ENCODE measurements around the gene ABCA2. TPM values are rescaled to one million over a fixed set of nuclear protein-coding genes. Genes with fewer than 3 reads are reported as not detected.

Gene ABCA2
- polyA plus RNA-seq, 1 of the 3 experiments (the other 2 are of a cell fraction), result 34.7 TPM

DNA sequence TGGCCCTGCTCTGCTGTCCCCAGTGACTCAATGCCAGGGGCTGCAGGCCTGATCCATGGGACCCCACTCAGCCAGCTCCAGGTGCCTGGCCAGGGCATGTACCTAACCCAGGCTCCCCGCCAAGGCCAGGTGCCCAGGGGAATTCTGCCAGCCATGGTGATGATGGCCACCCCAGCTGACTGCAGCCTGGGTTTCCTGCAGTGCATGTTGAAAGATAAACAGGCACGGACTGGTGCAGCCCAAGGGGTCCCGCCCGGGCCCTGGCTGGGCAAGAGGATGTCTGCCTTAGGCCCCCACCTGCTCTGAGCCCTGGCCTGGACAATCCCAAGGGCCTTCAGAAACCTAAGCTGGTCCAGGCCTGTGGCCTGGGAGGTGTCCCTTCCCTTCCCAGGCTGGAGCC is 1.2 kb downstream of the ABCA2 start:
- peak overlapping the region; percentile 58 to 62 for H3K4me3 ChIP-seq (ENCODE audit: low read depth in 2 of 2, low read length in 1 of 2)

DNA sequence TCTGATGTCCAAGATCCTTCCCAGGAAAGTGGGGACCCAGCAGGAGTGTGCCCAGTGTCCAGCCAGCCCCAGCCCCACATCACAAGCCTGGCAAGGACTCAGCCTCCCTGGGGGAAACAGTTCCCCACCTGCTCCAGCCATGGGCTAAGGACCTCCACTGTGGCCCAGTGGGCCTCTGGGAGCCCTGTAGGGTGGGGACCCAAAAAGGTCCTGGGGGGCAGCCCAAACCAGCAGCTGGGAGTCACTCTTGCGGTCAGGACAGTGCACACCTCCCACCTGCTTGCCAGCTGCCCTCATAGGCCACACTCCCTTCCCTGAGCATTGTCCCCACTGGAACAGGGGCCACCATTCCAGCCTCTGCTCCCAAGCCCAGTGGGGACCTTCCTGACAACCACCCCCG is 1.7 kb downstream of the ABCA2 start:
- ChIA-PET POLR2A (interaction anchor here (0.9 kb wide), 1 partner anchor 48 kb away, joined by 3 read pairs; no protein-coding TSS in a partner anchor), CTCF (interaction anchor here (0.7 to 15.1 kb wide), 19 partner anchors 9 to 299 kb away, joined by 3 to 350 read pairs (median 4); partner anchors contain the start of genes C8G, CLIC3, FBXW5 and LCN12)
- Histone ChIP-seq H3K4me1 (ENCODE audit: control insufficient read depth in 1 of 2, insufficient read depth in 2 of 2, low read depth in 1 of 2, low read length in 1 of 2) (peaks cover 5 to 40% of the 10 kb centered on the region in 2 experiments; a peak in 1 of 4 replicates), H3K27me3 (ENCODE audit: insufficient read depth) (no peaks in the 10 kb centered on the region), H3F3A (replicated peaks; ENCODE audit: insufficient read depth) (no peaks in the 10 kb centered on the region), H3K79me2 (ENCODE audit: insufficient read depth) (0 out of 2 replicates have a peak, but pooled peaks cover 3% of the 10 kb centered on the region), H3K4me3 (ENCODE audit: low read depth in 2 of 2, low read length in 1 of 2) (no peak overlapping the region), H3K36me3 (replicated peaks in 1 of 2; ENCODE audit: control insufficient read depth in 1 of 2, insufficient read depth in 2 of 2, low read length in 1 of 2) (no peaks in the 10 kb centered on the region), H3K9ac (no peak overlapping the region), H4K20me1 (ENCODE audit: insufficient read depth) (0 out of 2 replicates have a peak, but pooled peaks cover 3% of the 10 kb centered on the region), H3K9me3 (no peaks in the 10 kb centered on the region), H3K9me2 (no peaks in the 10 kb centered on the region), H3K27ac (ENCODE audit: low read depth in 2 of 2, low read length in 1 of 2) (peak overlapping the region in 1 of 2 experiments; percentile 83; a peak in 1 of 4 replicates), H3K4me2 (peak overlapping the region; percentile 86; the same call in 1 of the 2 replicates), H2AFZ (ENCODE audit: low read depth) (no peak overlapping the region)
- no peak for DNase-seq
- 67% methylated on average over 2 of the region's 2 CpGs for WGBS (ENCODE audit: low lambda C conversion rate)
- TF ChIP-seq FOXM1 (IDR thresholded peaks at IDR 0.05; ENCODE audit: low read depth) (no peak), SMC3 (IDR thresholded peaks at IDR 0.05; ENCODE audit: low read depth, low read length) (no peak), TAF1 (IDR thresholded peaks at IDR 0.05; ENCODE audit: borderline replicate concordance, low read depth, low read length) (no peak), TEAD4 (IDR thresholded peaks at IDR 0.05; ENCODE audit: borderline replicate concordance, insufficient read depth) (no peak), FOSL2 (IDR thresholded peaks at IDR 0.05; ENCODE audit: borderline replicate concordance, low read depth) (no peak), CHD2 (IDR thresholded peaks at IDR 0.05; ENCODE audit: low read length, partially characterized antibody) (no peak), NFIC (IDR thresholded peaks at IDR 0.05; ENCODE audit: borderline replicate concordance) (no peak), JUND (IDR thresholded peaks at IDR 0.05) (no peak)
- TF ChIP-seq, protein P1, sequence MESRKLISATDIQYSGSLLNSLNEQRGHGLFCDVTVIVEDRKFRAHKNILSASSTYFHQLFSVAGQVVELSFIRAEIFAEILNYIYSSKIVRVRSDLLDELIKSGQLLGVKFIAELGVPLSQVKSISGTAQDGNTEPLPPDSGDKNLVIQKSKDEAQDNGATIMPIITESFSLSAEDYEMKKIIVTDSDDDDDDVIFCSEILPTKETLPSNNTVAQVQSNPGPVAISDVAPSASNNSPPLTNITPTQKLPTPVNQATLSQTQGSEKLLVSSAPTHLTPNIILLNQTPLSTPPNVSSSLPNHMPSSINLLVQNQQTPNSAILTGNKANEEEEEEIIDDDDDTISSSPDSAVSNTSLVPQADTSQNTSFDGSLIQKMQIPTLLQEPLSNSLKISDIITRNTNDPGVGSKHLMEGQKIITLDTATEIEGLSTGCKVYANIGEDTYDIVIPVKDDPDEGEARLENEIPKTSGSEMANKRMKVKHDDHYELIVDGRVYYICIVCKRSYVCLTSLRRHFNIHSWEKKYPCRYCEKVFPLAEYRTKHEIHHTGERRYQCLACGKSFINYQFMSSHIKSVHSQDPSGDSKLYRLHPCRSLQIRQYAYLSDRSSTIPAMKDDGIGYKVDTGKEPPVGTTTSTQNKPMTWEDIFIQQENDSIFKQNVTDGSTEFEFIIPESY (IDR thresholded peaks at IDR 0.05; ENCODE audit: borderline replicate concordance, low read depth), result no peak
- TF ChIP-seq, protein P2, sequence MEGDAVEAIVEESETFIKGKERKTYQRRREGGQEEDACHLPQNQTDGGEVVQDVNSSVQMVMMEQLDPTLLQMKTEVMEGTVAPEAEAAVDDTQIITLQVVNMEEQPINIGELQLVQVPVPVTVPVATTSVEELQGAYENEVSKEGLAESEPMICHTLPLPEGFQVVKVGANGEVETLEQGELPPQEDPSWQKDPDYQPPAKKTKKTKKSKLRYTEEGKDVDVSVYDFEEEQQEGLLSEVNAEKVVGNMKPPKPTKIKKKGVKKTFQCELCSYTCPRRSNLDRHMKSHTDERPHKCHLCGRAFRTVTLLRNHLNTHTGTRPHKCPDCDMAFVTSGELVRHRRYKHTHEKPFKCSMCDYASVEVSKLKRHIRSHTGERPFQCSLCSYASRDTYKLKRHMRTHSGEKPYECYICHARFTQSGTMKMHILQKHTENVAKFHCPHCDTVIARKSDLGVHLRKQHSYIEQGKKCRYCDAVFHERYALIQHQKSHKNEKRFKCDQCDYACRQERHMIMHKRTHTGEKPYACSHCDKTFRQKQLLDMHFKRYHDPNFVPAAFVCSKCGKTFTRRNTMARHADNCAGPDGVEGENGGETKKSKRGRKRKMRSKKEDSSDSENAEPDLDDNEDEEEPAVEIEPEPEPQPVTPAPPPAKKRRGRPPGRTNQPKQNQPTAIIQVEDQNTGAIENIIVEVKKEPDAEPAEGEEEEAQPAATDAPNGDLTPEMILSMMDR (IDR thresholded peaks at IDR 0.05), result no peak

More for the DNA sequence above, 1.2 kb downstream of the ABCA2 start:
- no peaks in the 10 kb centered on the region for H3K9me2 ChIP-seq
- WGBS (ENCODE audit: low lambda C conversion rate), result no CpG with 5 or more reads among the region's 4 CpGs
- no peaks in the 10 kb centered on the region for H3K27me3 ChIP-seq (ENCODE audit: insufficient read depth)
- no peak overlapping the region for H3K9ac ChIP-seq
- TF ChIP-seq MXI1 (IDR thresholded peaks at IDR 0.05; ENCODE audit: low read depth, low read length), result 0 out of 2 replicates have a peak, but pooled peaks have one; percentile 13
- TF ChIP-seq, protein P2 (IDR thresholded peaks at IDR 0.05), result no peak
- ChIA-PET CTCF (interaction anchor here (0.7 to 15.1 kb wide), 15 partner anchors 8 to 256 kb away, joined by 3 to 350 read pairs (median 6); partner anchors contain the start of genes C8G, CLIC3, FBXW5 and LCN12), POLR2A (interaction anchor here (0.9 kb wide), 1 partner anchor 49 kb away, joined by 3 read pairs; no protein-coding TSS in a partner anchor)
- H3K4me1 ChIP-seq (ENCODE audit: control insufficient read depth in 1 of 2, insufficient read depth in 2 of 2, low read depth in 1 of 2, low read length in 1 of 2), result peaks cover 5 to 40% of the 10 kb centered on the region in 2 experiments; a peak in 1 of 4 replicates
- DNase-seq, result no peak
- H3K9me3 ChIP-seq, result no peaks in the 10 kb centered on the region
- no peaks in the 10 kb centered on the region for H3F3A ChIP-seq (replicated peaks; ENCODE audit: insufficient read depth)
- no peak overlapping the region for H2AFZ ChIP-seq (ENCODE audit: low read depth)
- 0 out of 2 replicates have a peak, but pooled peaks cover 3% of the 10 kb centered on the region for H3K79me2 ChIP-seq (ENCODE audit: insufficient read depth)
- no peaks in the 10 kb centered on the region for H4K20me1 ChIP-seq (ENCODE audit: insufficient read depth)
- peak overlapping the region; percentile 86 for H3K4me2 ChIP-seq
- no peaks in the 10 kb centered on the region for H3K36me3 ChIP-seq (replicated peaks in 1 of 2; ENCODE audit: control insufficient read depth in 1 of 2, insufficient read depth in 2 of 2, low read length in 1 of 2)
- peak overlapping the region in 1 of 2 experiments; percentile 83; a peak in 2 of 4 replicates for H3K27ac ChIP-seq (ENCODE audit: low read depth in 2 of 2, low read length in 1 of 2)

All from SK-N-SH (cell line).